ENCODE data around the gene KDM2A.
"Not testable (repeated sequence)": the region's sequence is repeated elsewhere in the genome, so short reads cannot be mapped to it uniquely, and the experiment has no call there.

The KDM2A gene

DNA sequence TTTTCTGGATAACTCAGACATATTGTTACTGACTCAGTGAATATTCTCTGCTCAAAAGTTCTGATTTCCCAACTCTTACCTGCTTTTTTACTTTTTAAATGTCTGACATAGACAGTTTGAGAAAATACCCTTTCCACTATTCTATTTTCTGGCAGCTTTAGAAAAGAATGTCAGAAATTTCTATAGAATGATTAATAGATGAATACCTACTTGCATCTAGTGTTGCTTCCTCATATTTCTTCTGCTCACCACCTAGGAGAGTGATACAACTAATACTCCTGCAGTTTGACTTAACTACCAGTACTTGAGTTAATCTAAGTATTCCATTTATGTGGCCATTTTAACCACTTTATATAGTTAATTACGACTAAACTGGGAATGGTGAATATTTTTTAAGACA lies 55.2 kb downstream of the KDM2A start:
- DNase-seq = no peak

- peak; percentile 71 for DNase-seq
Observed at GRCh38 chr11:67177399-67178281, 58.6 kb downstream of the KDM2A start.

DNA sequence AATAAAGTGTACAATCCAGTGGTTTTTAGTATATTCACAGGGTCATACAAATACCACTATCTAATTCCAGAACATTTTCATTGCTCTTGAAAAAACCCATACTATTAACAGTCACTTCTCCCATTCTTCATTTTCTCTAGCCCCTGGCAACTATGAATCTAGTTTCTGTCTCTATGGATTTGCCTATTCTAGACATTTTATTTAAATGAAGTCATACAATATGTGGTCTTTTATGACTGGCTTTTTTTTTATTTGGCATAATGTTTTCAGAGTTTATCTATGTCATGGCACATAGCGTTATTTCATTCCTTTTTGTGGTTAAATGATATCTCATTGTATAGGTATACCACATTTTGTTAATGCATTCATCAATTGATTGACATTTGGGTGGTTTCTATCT lies 59.4 kb downstream of the KDM2A start:
- peak; percentile 35 for DNase-seq

- DNase-seq = peak; percentile 32
Observed at GRCh38 chr11:67178878-67179277, 59.8 kb downstream of the KDM2A start.

DNA sequence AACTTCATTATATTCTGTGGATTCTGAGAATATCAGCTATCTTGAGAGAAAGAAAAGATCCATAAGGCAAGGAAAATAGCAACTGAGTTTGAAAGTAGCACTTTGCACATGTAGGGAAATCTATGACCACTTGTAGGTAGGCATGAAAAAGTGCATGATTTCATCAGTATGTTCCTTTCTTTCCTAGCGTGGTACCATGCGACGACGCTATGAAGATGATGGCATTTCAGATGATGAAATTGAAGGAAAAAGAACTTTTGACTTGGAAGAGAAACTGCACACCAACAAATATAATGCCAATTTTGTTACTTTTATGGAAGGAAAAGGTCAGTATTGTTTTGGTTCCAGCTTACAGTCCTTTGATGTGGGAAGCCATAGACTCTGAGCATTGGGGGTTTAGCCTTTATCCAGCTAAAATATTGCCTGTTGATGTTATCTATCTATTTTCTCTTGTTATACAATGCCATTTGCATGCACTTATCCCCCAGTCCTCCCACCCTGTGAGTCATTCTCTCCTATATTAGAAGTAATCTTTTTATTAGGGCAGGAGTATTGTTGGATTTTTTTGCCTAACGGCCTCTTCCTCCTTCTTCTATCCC lies 60.9 kb downstream of the KDM2A start:
- DNase-seq = no peak

GRCh38 chr11:67194096-67194495 lies 75.0 kb downstream of the KDM2A start:
- no peak for DNase-seq

DNA sequence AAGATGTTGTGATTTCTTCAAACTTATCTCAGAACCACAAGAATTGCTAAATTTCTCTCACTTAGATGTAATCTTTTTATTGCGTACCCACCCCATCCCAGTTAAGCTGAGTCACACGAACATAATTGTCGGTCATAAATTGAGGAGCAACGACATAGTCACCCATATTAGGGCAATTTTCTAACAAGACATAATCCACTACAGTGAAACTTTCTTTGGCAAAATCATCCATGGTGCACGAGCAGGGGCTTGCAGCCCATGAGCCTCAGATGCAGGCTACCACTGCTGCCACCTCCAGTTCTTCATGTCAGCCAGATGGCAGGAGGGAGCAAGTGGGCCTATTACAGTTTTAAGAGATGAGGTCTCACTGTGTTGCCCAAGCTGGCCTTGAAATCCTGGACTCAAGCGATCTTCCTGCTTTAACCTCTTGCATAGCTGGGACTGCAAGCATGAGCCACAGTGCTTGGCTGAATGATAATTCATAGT lies 77.0 kb downstream of the KDM2A start:
- peak; percentile 74 for DNase-seq

- no peak for DNase-seq
Observed at GRCh38 chr11:67197606-67198005, 78.5 kb downstream of the KDM2A start.

DNA sequence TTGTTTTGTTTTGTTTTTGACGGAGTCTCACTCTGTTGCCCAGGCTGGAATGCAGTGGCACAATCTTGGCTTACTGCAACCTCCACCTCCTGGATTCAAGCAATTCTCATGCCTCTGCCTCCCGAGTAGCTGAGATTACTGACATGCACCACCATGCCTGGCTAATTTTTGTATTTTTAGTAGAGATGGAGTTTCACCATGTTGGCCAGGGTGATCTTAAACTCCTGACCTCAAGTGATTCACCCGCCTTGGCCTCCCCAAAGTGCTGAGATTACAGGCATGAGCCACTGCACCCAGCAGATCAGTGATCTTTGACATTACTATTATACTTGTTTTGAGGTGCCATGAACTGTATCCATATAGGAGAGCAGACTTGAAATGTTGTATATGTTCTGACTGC lies 79.7 kb downstream of the KDM2A start:
- not testable (repeated sequence) for DNase-seq

- DNase-seq = no peak
Observed at GRCh38 chr11:67199751-67200150, 80.7 kb downstream of the KDM2A start.

DNA sequence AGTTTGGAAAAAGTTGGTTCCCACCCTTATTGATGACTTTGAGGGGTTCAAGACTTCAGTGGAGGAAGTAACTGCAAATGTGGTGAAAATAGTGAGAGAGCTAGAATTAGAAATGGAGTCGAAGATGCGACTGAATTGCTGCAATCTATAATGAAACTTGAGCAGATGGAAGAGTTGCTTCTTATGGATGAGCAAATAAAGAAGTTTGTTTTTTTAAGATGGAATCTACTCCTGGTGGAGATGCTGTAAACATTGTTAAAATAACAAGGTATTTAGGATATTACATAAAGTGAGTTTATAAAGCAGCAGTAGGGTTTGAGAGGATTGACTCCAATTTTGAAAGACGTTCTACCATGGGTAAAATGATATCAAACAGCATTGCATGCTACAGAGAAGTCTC lies 83.0 kb downstream of the KDM2A start:
- DNase-seq = no peak

DNA sequence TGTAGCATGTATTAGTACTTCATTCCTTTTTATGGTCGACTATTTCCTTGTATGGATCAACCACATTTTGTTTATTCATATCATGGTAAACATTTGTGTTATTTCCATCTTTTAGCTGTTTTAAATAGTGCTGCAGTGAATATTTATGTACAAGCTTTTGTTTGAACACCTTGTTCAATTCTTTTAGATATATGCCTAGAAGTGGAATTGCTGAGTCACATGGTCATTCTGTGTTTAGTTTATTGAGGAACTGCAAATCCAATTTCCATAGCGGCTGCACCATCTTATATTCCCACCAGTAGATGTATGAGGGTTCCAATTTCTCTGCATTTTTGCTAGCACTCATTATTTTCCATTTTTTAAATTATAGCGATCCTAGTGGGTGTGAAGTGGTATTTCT lies 85.8 kb downstream of the KDM2A start:
- DNase-seq = no peak

DNA sequence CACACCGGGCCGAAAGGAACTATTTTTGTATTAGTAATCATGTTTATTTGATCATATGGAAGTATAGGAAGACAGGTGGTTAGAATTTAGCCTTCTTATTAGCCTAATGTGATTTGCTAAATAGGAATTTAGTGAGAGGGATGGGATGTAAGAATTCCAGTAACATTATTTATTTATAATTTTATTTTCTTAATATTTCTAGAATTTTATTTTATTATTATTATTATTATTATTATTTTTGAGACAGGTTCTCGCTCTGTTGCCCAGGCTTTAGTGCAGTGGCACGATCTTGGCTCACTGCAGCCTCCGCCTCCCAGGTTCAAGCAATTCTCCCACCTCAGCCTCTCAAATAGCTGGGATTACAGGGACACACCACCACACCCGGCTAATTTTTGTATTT lies 90.2 kb downstream of the KDM2A start:
- DNase-seq = not testable (repeated sequence)

- DNase-seq = peak; percentile 57
Observed at GRCh38 chr11:67211656-67212436, 92.8 kb downstream of the KDM2A start.

DNA sequence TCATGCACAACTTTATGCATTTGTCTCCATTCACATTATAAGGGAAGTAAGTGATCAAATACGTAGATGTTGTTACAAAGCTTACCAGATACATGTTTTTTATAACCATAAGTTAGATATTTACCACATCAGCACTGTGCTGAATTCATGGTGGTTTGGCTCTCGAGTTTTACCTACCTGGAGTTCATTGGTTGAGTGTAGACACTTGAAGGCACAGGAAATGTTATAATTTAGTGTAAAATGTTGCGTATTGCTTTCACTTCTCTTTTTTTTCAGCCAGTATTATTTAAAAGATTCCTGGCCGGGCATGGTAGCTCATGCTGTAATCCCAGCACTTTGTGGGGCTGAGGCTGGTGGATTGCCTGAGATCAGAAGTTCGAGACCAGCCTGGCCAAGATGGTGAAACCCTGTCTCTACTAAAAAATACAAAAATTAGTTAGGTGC lies 94.1 kb downstream of the KDM2A start:
- peak; percentile 56 for DNase-seq

- no peak for DNase-seq
Observed at GRCh38 chr11:67227726-67228125, 108.7 kb downstream of the KDM2A start.

DNA sequence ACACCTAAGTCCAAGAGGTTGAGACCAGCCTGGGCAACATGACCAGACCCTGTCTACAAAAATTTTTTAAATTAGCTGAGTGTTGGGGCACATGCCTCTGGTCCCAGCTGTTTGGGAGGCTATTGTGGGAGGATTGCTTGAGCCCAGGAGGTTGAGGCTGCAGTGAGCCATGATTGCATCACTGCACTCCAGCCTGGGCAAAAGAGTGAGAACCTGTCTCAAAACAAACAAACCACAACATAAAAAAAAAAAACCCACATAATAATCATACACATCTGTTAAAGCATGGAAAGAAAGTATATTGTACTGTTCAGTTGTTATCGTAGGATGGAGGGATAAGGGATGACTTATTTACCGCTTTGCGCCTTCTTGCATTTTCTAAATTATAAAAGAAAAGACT lies 111.3 kb downstream of the KDM2A start:
- no peak for DNase-seq

- DNase-seq = no peak
Observed at GRCh38 chr11:67230886-67231285, 111.8 kb downstream of the KDM2A start.

- DNase-seq = no peak
Observed at GRCh38 chr11:67233584-67234190, 114.6 kb downstream of the KDM2A start.

- not testable (repeated sequence) for DNase-seq
Observed at GRCh38 chr11:67234571-67234970, 115.5 kb downstream of the KDM2A start.

GRCh38 chr11:67237574-67237973 lies 118.5 kb downstream of the KDM2A start:
- no peak for DNase-seq

DNA sequence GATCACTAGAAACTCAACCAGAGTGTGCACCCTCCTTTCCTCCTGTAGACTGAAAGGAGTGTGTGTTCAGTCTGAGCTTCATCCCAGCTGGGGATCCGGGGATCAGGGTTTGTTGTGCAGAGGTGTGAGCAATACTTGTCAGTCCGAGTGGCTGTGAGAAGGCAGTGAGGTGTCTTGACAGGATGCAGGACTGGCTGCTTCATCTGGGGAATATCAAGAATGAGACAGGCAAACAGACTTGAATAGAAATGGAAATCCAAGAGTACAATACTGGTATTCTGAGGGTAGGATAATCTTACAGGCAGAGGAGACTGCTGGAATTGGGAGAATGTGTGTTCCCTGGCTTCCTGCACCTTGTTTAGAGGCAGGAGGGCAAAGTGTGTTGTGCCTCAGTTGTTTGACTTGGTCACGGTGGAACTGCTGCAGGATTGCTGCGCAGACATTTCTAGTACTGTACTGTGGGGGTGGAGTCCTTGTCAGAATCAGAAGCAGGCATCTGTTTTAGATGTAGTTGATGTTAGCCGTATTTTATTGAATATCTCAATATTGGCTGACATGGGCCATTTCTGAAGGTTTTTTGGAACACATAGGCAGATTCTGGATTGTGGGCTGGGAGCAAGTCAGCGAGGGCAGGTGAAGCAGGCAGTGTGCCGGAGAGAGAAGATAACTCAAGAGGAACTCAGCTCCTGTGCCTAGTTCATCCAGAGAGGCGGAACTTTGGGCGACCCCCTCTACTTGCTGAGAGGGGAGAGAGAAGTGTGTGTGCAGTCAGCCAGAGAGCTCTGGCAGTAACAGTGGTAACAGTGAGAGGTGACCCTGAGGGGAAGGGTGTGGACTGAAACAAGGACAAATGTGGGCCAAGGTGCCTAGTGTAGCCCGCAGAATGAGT lies 120.1 kb downstream of the KDM2A start:
- no peak for DNase-seq

Data from hematopoietic multipotent progenitor cell treated with erythropoietin and hydrocortisone succinate and interleukin-3 and kit ligand, for 4 days (in vitro differentiated cells).